ENCODE data around the gene SAMD3.

DNA sequence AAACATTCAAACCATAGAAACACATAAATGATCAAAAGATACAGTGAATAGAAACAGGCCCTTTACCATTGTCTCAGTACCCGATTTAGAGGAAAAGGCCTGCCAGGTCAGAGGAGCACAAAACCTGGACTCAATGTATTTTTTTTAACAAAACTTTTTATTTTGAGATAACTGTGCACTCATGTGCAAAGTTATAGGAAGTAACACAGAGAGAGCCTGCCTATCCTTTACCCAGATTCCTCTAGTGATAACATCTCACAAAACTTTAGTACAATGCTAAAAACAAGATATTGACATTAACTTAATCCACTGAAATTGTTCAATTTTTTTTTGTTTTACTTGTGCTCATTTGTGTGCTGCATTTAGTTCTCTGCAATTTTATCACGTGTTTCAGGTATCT, 36.8 kb upstream of the SAMD3 start:
- TF ChIP-seq, protein P1, sequence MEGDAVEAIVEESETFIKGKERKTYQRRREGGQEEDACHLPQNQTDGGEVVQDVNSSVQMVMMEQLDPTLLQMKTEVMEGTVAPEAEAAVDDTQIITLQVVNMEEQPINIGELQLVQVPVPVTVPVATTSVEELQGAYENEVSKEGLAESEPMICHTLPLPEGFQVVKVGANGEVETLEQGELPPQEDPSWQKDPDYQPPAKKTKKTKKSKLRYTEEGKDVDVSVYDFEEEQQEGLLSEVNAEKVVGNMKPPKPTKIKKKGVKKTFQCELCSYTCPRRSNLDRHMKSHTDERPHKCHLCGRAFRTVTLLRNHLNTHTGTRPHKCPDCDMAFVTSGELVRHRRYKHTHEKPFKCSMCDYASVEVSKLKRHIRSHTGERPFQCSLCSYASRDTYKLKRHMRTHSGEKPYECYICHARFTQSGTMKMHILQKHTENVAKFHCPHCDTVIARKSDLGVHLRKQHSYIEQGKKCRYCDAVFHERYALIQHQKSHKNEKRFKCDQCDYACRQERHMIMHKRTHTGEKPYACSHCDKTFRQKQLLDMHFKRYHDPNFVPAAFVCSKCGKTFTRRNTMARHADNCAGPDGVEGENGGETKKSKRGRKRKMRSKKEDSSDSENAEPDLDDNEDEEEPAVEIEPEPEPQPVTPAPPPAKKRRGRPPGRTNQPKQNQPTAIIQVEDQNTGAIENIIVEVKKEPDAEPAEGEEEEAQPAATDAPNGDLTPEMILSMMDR (conservative IDR thresholded peaks at IDR 0.05; ENCODE audit: low read depth in 2 of 2) = no peak
- no peak for TF ChIP-seq EZH2 (IDR thresholded peaks at IDR 0.05; ENCODE audit: low read depth, unreplicated experiment)
- no peak for TF ChIP-seq POLR2AphosphoS5 (IDR thresholded peaks at IDR 0.05; ENCODE audit: low read depth)
- TF ChIP-seq, protein P2, sequence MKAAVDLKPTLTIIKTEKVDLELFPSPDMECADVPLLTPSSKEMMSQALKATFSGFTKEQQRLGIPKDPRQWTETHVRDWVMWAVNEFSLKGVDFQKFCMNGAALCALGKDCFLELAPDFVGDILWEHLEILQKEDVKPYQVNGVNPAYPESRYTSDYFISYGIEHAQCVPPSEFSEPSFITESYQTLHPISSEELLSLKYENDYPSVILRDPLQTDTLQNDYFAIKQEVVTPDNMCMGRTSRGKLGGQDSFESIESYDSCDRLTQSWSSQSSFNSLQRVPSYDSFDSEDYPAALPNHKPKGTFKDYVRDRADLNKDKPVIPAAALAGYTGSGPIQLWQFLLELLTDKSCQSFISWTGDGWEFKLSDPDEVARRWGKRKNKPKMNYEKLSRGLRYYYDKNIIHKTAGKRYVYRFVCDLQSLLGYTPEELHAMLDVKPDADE (IDR thresholded peaks at IDR 0.05) = no peak
- TF ChIP-seq, protein P3, sequence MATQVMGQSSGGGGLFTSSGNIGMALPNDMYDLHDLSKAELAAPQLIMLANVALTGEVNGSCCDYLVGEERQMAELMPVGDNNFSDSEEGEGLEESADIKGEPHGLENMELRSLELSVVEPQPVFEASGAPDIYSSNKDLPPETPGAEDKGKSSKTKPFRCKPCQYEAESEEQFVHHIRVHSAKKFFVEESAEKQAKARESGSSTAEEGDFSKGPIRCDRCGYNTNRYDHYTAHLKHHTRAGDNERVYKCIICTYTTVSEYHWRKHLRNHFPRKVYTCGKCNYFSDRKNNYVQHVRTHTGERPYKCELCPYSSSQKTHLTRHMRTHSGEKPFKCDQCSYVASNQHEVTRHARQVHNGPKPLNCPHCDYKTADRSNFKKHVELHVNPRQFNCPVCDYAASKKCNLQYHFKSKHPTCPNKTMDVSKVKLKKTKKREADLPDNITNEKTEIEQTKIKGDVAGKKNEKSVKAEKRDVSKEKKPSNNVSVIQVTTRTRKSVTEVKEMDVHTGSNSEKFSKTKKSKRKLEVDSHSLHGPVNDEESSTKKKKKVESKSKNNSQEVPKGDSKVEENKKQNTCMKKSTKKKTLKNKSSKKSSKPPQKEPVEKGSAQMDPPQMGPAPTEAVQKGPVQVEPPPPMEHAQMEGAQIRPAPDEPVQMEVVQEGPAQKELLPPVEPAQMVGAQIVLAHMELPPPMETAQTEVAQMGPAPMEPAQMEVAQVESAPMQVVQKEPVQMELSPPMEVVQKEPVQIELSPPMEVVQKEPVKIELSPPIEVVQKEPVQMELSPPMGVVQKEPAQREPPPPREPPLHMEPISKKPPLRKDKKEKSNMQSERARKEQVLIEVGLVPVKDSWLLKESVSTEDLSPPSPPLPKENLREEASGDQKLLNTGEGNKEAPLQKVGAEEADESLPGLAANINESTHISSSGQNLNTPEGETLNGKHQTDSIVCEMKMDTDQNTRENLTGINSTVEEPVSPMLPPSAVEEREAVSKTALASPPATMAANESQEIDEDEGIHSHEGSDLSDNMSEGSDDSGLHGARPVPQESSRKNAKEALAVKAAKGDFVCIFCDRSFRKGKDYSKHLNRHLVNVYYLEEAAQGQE (IDR thresholded peaks at IDR 0.05; ENCODE audit: unreplicated experiment) = no peak
- TF ChIP-seq ZNF331 (CRISPR knock-in tag; IDR thresholded peaks at IDR 0.05; ENCODE audit: low read depth) = no peak
- TF ChIP-seq CREB1 (CRISPR knock-in tag; IDR thresholded peaks at IDR 0.05; ENCODE audit: low read depth) = no peak
- no peak for TF ChIP-seq JUNB (IDR thresholded peaks at IDR 0.05; ENCODE audit: unreplicated experiment)
